Right lobe of liver (tissue), 6 donors: Measurements from ENCODE around the gene COL25A1. TPM values are rescaled to one million over a fixed set of nuclear protein-coding genes. Genes with fewer than 3 reads are reported as not detected.

ENCODE experiments used
- ATAC-seq, 4 donors: fragments of 200-7000 bp; cut with Tn5 transposase; one replicate each; pipeline ENCODE4 v1.9.1; 2020; ENCODE audit warnings: mild to moderate bottlenecking in 4 of 4, moderate library complexity in 4 of 4
- DNase-seq, 3 donors: peaks; one replicate each; pipeline ENCODE4 v3.0.0-alpha.2; 2020
- H3K27ac ChIP-seq, 3 donors: fragments of 200-600 bp; one replicate each; pipeline ENCODE4 v1.8.0; 2022
- H3K27me3 ChIP-seq, 2 donors: fragments of 200-600 bp; one replicate each; pipeline ENCODE4 v1.8.0; 2022
- H3K36me3 ChIP-seq, 4 donors: fragments of 200-600 bp; sonication (generic) in 1 of 4; one replicate each; pipeline versions ENCODE4 v1.5.1 to v1.8.0; 2017 to 2022; ENCODE audit warnings: control low read depth in 1 of 4
- H3K4me1 ChIP-seq, 4 donors: fragments of 200-600 bp; sonication (generic) in 1 of 4; one replicate each; pipeline versions ENCODE4 v1.5.1 to v1.8.0; 2017 to 2022; ENCODE audit warnings: control low read depth in 1 of 4
- H3K4me3 ChIP-seq, 3 donors: fragments of 200-600 bp; one replicate each; pipeline ENCODE4 v1.8.0; 2022
- H3K9me3 ChIP-seq, 4 donors: fragments of 200-600 bp; sonication (generic) in 1 of 4; one replicate each; pipeline versions ENCODE4 v1.5.1 to v1.8.0; 2017 to 2022; ENCODE audit warnings: control low read depth in 1 of 4
- POLR2A ChIP-seq: fragments of 450-650 bp; IDR thresholded peaks from one replicate; pipeline ENCODE4 v1.6.1; 2017; ENCODE audit warnings: antibody characterized with exemption, mild to moderate bottlenecking
- WGBS: methylation state at CpG from one replicate; pipeline ENCODE4 v1.1.6; 2018; ENCODE audit warnings: low coverage, low lambda C conversion rate; ENCODE audit not compliant: insufficient coverage; ENCODE audit errors: missing lambda C conversion rate; 5-methylcytosine and 5-hydroxymethylcytosine counted together
- intact Hi-C, 2 donors: fragments of 100-400 bp; cut with DNase I; formaldehyde crosslinking; loops; one replicate each; pipeline versions ENCODE4 v1.11.2 to v1.14.1; 2022
- total RNA-seq, 6 experiments: library from RNA; depleted of rRNA in 2 of 6; stranded (reverse); fragments of >200 nt in 2 of 6; fragmentation: NEBNext Ultra II Directional in 3 of 6; extraction: Animal tissue kit (Norgen Biotek cat#: 25700) in 3 of 6; gene quantifications; one replicate each; pipeline versions ENCODE4 v1.1.0 to v1.2.4, GENCODE V29; 2016 to 2023
- TF ChIP-seq, protein P1 (sequence below), 4 donors: fragments of 200-600 bp in 3 of 4; fragments of 450-650 bp in 1 of 4; IDR thresholded peaks; one replicate each; pipeline versions ENCODE4 v1.5.1 to v1.8.0; 2016 to 2022; ENCODE audit warnings: antibody characterized with exemption in 4 of 4, mild to moderate bottlenecking in 2 of 4
- donor health status: DM: no; HTN: yes; CAD: no.
- donor health status: DM: no; HTN: no; CAD: no.
- donor health status: DM: no; HTN: no; CAD: no.
- donor health status: DM: no; HTN: yes; CAD: no.
- donor health status: DM: no; HTN: yes; CAD: no.

COL25A1 gene
- total RNA-seq, 6 experiments from 2014 or later = 0.06 to 4.8 (median 1.3) TPM

DNA sequence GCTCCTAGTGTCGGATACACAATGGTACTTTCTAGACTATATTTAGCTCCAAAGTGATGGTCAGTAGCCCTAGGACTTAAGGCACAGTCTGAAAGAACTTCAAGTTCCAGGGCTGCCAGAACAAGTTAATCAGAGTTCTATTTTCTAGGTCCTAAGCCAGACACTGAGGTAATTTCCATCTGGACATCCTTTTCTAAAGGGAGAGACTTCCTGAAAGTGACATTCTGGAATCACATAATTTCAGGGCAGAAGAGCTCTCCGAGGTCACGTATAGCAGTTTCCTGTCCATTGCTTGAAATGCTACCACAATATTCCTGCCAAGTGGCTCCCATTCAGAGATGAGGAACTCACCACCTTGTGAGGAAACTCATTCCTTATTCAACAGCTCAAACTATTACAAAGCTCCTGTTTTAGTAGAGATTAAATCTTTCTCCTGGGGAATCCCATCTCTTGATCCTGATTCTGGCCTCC is 117.9 kb downstream of the COL25A1 start:
- peak; percentile 35 to 91 (median 62) for ATAC-seq
- no peak for DNase-seq
- Histone ChIP-seq H3K4me1 (no peaks in the 10 kb centered on the region), H3K36me3 (no peaks in the 10 kb centered on the region), H3K27me3 (no peaks in the 10 kb centered on the region), H3K4me3 (no peak overlapping the region), H3K9me3 (no peaks in the 10 kb centered on the region), H3K27ac (peak overlapping the region in 1 of 3 donors; percentile 5)
- 25% methylated on average over 2 of the region's 3 CpGs for WGBS
- intact Hi-C loops = no loop called here
- TF ChIP-seq, protein P1, sequence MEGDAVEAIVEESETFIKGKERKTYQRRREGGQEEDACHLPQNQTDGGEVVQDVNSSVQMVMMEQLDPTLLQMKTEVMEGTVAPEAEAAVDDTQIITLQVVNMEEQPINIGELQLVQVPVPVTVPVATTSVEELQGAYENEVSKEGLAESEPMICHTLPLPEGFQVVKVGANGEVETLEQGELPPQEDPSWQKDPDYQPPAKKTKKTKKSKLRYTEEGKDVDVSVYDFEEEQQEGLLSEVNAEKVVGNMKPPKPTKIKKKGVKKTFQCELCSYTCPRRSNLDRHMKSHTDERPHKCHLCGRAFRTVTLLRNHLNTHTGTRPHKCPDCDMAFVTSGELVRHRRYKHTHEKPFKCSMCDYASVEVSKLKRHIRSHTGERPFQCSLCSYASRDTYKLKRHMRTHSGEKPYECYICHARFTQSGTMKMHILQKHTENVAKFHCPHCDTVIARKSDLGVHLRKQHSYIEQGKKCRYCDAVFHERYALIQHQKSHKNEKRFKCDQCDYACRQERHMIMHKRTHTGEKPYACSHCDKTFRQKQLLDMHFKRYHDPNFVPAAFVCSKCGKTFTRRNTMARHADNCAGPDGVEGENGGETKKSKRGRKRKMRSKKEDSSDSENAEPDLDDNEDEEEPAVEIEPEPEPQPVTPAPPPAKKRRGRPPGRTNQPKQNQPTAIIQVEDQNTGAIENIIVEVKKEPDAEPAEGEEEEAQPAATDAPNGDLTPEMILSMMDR (IDR thresholded peaks at IDR 0.05) = no peak
- TF ChIP-seq POLR2A = no peak

DNA sequence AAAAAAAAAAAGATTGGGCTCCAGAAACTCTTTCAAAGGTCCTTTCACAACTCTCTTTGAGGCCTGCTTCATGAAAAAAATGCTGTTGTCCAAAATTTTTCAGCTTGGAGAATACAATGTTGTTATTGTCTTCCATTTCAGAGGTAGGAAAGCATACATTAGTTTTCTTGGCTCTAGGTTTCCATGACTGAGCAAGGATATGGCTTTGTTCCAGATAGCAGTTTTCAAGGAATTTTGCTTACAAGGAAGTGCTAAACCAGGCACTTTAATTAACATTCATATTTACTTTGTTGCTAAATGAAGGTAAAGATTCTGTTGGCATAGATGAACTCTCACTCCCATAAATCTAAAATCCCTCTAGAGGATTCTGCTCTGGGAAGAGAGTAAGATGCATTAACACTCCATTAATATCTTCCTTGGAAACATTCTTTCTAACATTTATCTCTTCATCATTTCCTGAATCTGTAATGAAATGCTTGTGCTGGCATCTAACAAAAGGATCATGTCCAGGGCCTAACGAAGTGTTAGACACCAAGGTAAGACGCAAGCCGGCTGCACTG is 118.4 kb downstream of the COL25A1 start:
- DNase-seq (no peak), ATAC-seq (no peak)
- 72% methylated on average over 3 of the region's 3 CpGs for WGBS

DNA sequence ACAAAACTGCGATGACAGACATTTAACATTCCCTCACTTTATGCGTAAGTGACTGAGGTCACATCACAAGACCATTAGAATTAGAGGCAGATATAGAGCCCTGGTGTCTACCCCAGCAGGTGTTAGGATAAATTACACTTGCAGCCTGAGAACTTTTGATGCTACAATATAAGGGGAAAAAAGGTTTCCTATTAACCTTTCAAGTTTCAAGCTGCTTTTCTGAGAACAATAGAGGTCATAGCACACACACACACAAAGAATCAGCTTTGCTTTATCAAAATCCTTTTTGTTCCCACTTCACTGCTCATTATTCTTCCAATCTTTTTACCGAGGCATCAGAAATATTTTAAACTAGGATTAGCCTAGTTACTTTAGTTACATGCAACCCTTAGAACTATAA is 119.8 kb downstream of the COL25A1 start:
- Histone ChIP-seq H3K4me1 (no peaks in the 10 kb centered on the region), H3K36me3 (no peaks in the 10 kb centered on the region), H3K27ac (no peak overlapping the region), H3K27me3 (no peaks in the 10 kb centered on the region), H3K9me3 (no peaks in the 10 kb centered on the region), H3K4me3 (no peak overlapping the region)
- 34% methylated on average over 3 of the region's 3 CpGs for WGBS
- no peak for DNase-seq
- ATAC-seq = no peak
- intact Hi-C loops = no loop called here
- TF ChIP-seq, protein P1 (IDR thresholded peaks at IDR 0.05) = no peak

More for the DNA sequence above, 118.4 kb downstream of the COL25A1 start:
- H3K27ac ChIP-seq = peak overlapping the region in 1 of 3 donors; percentile 5
- intact Hi-C loops = no loop called here
- TF ChIP-seq, protein P1 (IDR thresholded peaks at IDR 0.05) = no peak
- TF ChIP-seq POLR2A = no peak
- no peak overlapping the region for H3K4me3 ChIP-seq
- H3K9me3 ChIP-seq = no peaks in the 10 kb centered on the region
- H3K4me1 ChIP-seq = no peaks in the 10 kb centered on the region
- no peaks in the 10 kb centered on the region for H3K36me3 ChIP-seq
- no peaks in the 10 kb centered on the region for H3K27me3 ChIP-seq

DNA sequence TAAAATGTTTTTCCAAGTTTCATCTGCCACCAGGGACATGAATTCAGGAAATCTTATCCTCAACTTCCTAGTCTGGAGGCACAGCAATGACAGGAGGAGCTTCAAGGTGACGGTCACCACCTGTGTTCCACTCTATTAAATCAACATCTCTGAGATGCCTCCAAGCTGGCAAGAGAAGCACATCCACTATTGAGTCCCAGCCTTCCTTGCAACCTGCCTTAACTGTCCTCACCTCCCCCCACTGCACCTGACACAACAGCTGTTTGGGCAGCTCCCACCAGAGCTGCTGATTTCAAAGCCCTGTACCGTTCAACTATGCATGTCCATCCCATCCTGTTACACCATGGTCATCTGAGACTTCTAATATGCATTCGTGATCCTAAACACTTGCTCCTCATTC is 123.4 kb downstream of the COL25A1 start:
- Histone ChIP-seq H3K4me1 (no peaks in the 10 kb centered on the region), H3K4me3 (no peak overlapping the region), H3K36me3 (no peaks in the 10 kb centered on the region), H3K27me3 (no peaks in the 10 kb centered on the region), H3K27ac (no peak overlapping the region), H3K9me3 (no peaks in the 10 kb centered on the region)
- ATAC-seq (no peak), DNase-seq (no peak)
- TF ChIP-seq, protein P1 (IDR thresholded peaks at IDR 0.05) = no peak
- TF ChIP-seq POLR2A = no peak
- 81% methylated on average over 3 of the region's 3 CpGs for WGBS
- intact Hi-C loops = no loop called here
